ENCODE measurements around the gene PRPH.

PRPH gene

DNA sequence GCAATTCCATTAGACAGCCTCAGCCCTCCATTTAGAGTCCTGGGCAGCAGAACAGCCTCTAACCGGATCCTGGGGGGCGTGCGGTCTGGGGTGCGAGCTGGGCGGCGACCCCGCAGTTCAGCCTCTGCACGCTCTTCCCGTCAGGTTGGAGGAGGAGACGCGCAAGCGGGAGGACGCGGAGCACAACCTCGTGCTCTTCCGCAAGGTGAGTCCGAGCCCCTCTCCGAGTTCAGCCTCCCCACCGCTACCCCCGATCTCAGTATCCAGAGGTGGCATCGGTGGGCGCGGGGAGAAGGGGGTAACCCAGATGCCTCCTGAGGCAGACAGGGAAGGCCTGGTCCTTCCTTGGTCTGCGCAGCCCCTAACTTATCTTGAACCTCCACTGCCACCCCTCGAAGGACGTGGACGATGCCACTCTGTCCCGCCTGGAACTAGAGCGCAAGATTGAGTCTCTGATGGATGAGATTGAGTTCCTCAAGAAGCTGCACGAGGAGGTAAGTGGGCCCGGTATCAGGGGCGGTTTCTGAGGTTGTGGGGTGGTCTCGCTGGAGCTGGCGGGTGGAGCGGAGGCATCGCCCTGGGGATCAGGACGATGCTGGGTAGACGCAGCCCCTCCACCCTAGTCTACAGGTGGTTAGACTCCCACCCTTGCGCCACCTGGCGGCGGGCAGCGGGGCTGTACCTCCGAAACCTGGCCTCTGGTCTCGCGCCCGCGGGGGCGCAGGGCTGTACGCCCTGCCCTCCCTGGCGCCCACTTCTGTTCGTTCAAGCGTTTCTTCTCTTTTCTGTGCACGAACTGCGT, 1.3 kb downstream of the PRPH start:
- TF ChIP-seq, protein P1, sequence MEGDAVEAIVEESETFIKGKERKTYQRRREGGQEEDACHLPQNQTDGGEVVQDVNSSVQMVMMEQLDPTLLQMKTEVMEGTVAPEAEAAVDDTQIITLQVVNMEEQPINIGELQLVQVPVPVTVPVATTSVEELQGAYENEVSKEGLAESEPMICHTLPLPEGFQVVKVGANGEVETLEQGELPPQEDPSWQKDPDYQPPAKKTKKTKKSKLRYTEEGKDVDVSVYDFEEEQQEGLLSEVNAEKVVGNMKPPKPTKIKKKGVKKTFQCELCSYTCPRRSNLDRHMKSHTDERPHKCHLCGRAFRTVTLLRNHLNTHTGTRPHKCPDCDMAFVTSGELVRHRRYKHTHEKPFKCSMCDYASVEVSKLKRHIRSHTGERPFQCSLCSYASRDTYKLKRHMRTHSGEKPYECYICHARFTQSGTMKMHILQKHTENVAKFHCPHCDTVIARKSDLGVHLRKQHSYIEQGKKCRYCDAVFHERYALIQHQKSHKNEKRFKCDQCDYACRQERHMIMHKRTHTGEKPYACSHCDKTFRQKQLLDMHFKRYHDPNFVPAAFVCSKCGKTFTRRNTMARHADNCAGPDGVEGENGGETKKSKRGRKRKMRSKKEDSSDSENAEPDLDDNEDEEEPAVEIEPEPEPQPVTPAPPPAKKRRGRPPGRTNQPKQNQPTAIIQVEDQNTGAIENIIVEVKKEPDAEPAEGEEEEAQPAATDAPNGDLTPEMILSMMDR (IDR thresholded peaks at IDR 0.05; ENCODE audit: borderline replicate concordance, control extremely low read depth, extremely low read depth, insufficient read depth, missing control alignments), result peak; percentile 75
- in situ Hi-C loops (cut with MboI; ENCODE audit: low sequenced_read_pairs, unreplicated experiment), result no loop called here
- peak; percentile 90 for DNase-seq (ENCODE audit: low spot score)

GRCh38 chr12:49296836-49297694, 2.1 kb downstream of the PRPH start:
- DNase-seq (ENCODE audit: low spot score), result peak; percentile 79
- in situ Hi-C loops (cut with MboI; ENCODE audit: low sequenced_read_pairs, unreplicated experiment), result no loop called here
- TF ChIP-seq, protein P1 (IDR thresholded peaks at IDR 0.05; ENCODE audit: borderline replicate concordance, control extremely low read depth, extremely low read depth, insufficient read depth, missing control alignments), result no peak

DNA sequence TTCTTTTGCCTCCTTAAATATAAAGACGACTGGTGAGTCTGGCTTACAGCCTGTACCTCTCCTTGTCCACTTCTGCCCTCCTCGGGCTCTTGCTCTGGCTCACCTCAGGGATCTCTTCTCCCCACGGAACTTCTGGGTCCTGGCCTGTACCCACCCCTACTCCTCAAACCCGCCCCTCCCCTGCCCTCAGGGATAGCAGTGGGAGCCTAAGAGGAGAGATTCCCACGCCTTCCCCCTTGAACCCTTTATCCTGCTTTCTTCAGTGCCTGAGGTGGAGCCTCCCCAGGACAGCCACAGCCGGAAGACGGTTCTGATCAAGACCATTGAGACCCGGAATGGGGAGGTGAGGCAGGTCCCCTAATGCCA, 2.7 kb downstream of the PRPH start:
- in situ Hi-C loops (cut with MboI; ENCODE audit: low sequenced_read_pairs, unreplicated experiment), result no loop called here
- no peak for DNase-seq (ENCODE audit: low spot score)
- TF ChIP-seq, protein P1 (IDR thresholded peaks at IDR 0.05; ENCODE audit: borderline replicate concordance, control extremely low read depth, extremely low read depth, insufficient read depth, missing control alignments), result no peak

- in situ Hi-C loops (cut with MboI; ENCODE audit: low sequenced_read_pairs, unreplicated experiment), result no loop called here
- TF ChIP-seq, protein P1 (IDR thresholded peaks at IDR 0.05; ENCODE audit: borderline replicate concordance, control extremely low read depth, extremely low read depth, insufficient read depth, missing control alignments), result peak; percentile 22
- no peak for DNase-seq (ENCODE audit: low spot score)
Observed at GRCh38 chr12:49298160-49298559, 3.2 kb downstream of the PRPH start.

GRCh38 chr12:49301760-49302159, 6.8 kb downstream of the PRPH start:
- DNase-seq (ENCODE audit: low spot score), result no peak
- TF ChIP-seq, protein P1 (IDR thresholded peaks at IDR 0.05; ENCODE audit: borderline replicate concordance, control extremely low read depth, extremely low read depth, insufficient read depth, missing control alignments), result no peak
- in situ Hi-C loops (cut with MboI; ENCODE audit: low sequenced_read_pairs, unreplicated experiment), result no loop called here

DNA sequence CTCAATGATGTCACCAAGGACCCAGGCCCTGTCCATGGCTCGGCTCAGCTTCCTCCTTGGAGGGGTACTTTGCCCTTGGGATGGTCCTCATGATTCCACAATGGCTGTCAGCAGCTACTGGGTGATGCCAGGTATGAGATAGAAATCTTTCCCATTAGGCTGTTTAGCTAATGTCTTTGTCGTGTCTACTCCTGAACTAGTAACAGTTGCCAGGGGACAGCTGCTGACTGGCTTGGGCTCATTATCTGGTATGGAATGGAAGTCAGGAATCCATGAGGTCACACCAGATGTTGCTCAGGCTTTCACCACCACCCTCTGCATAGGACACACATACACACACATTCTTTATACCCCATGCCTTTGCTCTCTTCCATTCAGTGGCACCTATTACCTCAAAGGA, 9.2 kb downstream of the PRPH start:
- in situ Hi-C loops (cut with MboI; ENCODE audit: low sequenced_read_pairs, unreplicated experiment), result no loop called here
- DNase-seq (ENCODE audit: low spot score), result no peak
- TF ChIP-seq, protein P1 (IDR thresholded peaks at IDR 0.05; ENCODE audit: borderline replicate concordance, control extremely low read depth, extremely low read depth, insufficient read depth, missing control alignments), result no peak

Measured in GM13976 (cell line).